K562 (cell line): Measurements from ENCODE around the gene SCAMP3. TPM values are rescaled to one million over a fixed set of nuclear protein-coding genes. Genes with fewer than 3 reads are reported as not detected.
A peak's percentile ranks its signal among the peaks of the same experiment; 100 is the strongest.

Experiments
- ATF2 ChIP-seq: sonication (generic); formaldehyde crosslinking; IDR thresholded peaks from 2 replicates; pipeline ENCODE4 v1.8.1; 2022; ENCODE audit warnings: missing genetic modification reagents
- ATF4 ChIP-seq: fragments of 450-650 bp; formaldehyde crosslinking; IDR thresholded peaks from 2 replicates; pipeline ENCODE4 v1.4.0; 2022; ENCODE audit warnings: mild to moderate bottlenecking, moderate library complexity
- CSDE1 ChIP-seq, 2 experiments: fragments of 450-650 bp; IDR thresholded peaks; 2 replicates each; pipeline ENCODE4 v1.6.1; 2016; ENCODE audit warnings: mild to moderate bottlenecking in 1 of 2
- EP300 ChIP-seq: IDR thresholded peaks from 2 replicates; pipeline ENCODE4 v1.6.1; 2012; ENCODE audit warnings: low read length, improper control_type of control experiment
- FOXA3 ChIP-seq, 2 experiments: fragments of 450-650 bp in 1 of 2; sonication (generic) in 1 of 2; formaldehyde crosslinking; IDR thresholded peaks in 1 of 2; conservative IDR thresholded peaks in 1 of 2; 2 replicates each; pipeline versions ENCODE4 v1.4.0 to v1.8.0; 2020 to 2022; ENCODE audit warnings: mild to moderate bottlenecking in 2 of 2, missing genetic modification reagents in 1 of 2
- GTF2E2 ChIP-seq: fragments of 200-800 bp; sonication (Bioruptor generic); IDR thresholded peaks from 2 replicates; pipeline ENCODE4 v1.6.1; 2016; ENCODE audit warnings: missing genetic modification characterization, missing compliant biosample characterization
- HINFP ChIP-seq: fragments of 450-650 bp; conservative IDR thresholded peaks from 2 replicates; pipeline ENCODE4 v1.6.1; 2016; ENCODE audit warnings: missing genetic modification characterization, low read depth, mild to moderate bottlenecking, control low read depth, missing compliant biosample characterization
- HNRNPLL ChIP-seq: fragments of 200-400 bp; formaldehyde crosslinking; IDR thresholded peaks from 2 replicates; pipeline ENCODE4 v1.6.1; 2017; ENCODE audit warnings: low read length, low read depth, mild to moderate bottlenecking; ENCODE audit not compliant: poor library complexity, severe bottlenecking
- MAFK ChIP-seq: IDR thresholded peaks from 2 replicates; pipeline ENCODE4 v1.6.1; 2011; ENCODE audit warnings: low read length, improper control_type of control experiment
- MTA1 ChIP-seq: fragments of 450-650 bp; IDR thresholded peaks from 2 replicates; pipeline ENCODE4 v1.6.1; 2017; ENCODE audit warnings: borderline replicate concordance
- MTA3 ChIP-seq: fragments of 450-650 bp; formaldehyde crosslinking; IDR thresholded peaks from 2 replicates; pipeline ENCODE4 v1.6.1; 2017; ENCODE audit warnings: mild to moderate bottlenecking, borderline replicate concordance
- NRF1 ChIP-seq, 2 experiments: fragments of 450-650 bp; IDR thresholded peaks in 1 of 2; conservative IDR thresholded peaks in 1 of 2; 2 replicates each; pipeline ENCODE4 v1.6.1; 2014; ENCODE audit warnings: mild to moderate bottlenecking in 2 of 2
- RBBP5 ChIP-seq: fragments of 200-600 bp; sonication (generic); IDR thresholded peaks from 2 replicates; pipeline ENCODE4 v1.6.1; 2012; ENCODE audit warnings: borderline replicate concordance, mild to moderate bottlenecking, low read length, control low read depth, inconsistent platforms; ENCODE audit not compliant: insufficient read depth, poor library complexity, severe bottlenecking
- RBM15 ChIP-seq: fragments of 200-400 bp; formaldehyde crosslinking; IDR thresholded peaks from 2 replicates; pipeline ENCODE4 v1.6.1; 2018; ENCODE audit warnings: mild to moderate bottlenecking, low read length, moderate library complexity; ENCODE audit not compliant: insufficient read depth
- UBTF ChIP-seq, 2 experiments: IDR thresholded peaks; 2 replicates each; pipeline ENCODE4 v1.6.1; 2012; ENCODE audit warnings: improper control_type of control experiment in 2 of 2, low read depth in 2 of 2, low read length in 2 of 2, borderline replicate concordance in 1 of 2
- ZBTB5 ChIP-seq: fragments of 450-650 bp; IDR thresholded peaks from 2 replicates; pipeline ENCODE4 v1.6.1; 2017; ENCODE audit warnings: antibody characterized with exemption
- ZFP36 ChIP-seq: fragments of 150-350 bp; IDR thresholded peaks from 2 replicates; pipeline ENCODE4 v1.6.1; 2018; ENCODE audit warnings: low read length, low read depth; ENCODE audit not compliant: partially characterized antibody
- ZNF24 ChIP-seq: fragments of 450-650 bp; IDR thresholded peaks from 2 replicates; pipeline ENCODE4 v1.6.1; 2016
- polyA plus RNA-seq, 8 experiments: library from polyadenylated mRNA; depleted of rRNA in 4 of 8; stranded (reverse) in 5 of 8; unstranded in 3 of 8; fragments of >200 nt; fragmentation: Nextera tagmentation in 2 of 8; fragmentation: Illumina TruSeq in 1 of 8; extraction: Ambion mirVana in 2 of 8; extraction: Trizol in 1 of 8; gene quantifications; 2 replicates each; pipeline versions ENCODE4 v1.2.1 to v1.2.3, GENCODE V29; 2011 to 2014; ENCODE audit warnings: inconsistent platforms in 1 of 8, missing spikeins in 1 of 8
- total RNA-seq, 7 experiments: library from RNA; depleted of rRNA in 6 of 7; stranded (reverse); fragments of >200 nt in 6 of 7; fragmentation: Illumina TruSeq in 2 of 7; extraction: Trizol in 2 of 7; gene quantifications; 2 replicates each; pipeline versions ENCODE4 v1.2.1 to v1.2.3, GENCODE V29; 2011 to 2021; ENCODE audit warnings: low replicate concordance in 1 of 7

Gene SCAMP3
- total and polyA plus RNA-seq, 9 of the 15 experiments (the other 6 are each of a cell fraction or from before 2014, with no cell fraction given) = 14.2 to 131 (median 86.1) TPM

- TF ChIP-seq RBM15 = no peak
- no peak for TF ChIP-seq ATF4 (CRISPR knock-in tag)
- TF ChIP-seq ATF2 (CRISPR knock-in tag) = no peak
- TF ChIP-seq HINFP = no peak
- TF ChIP-seq ZFP36 = no peak
- TF ChIP-seq MTA1 = peak; percentile 96
- no peak for TF ChIP-seq MAFK
- no peak for TF ChIP-seq EP300
- TF ChIP-seq UBTF (IDR thresholded peaks at IDR 0.05; ENCODE audit: borderline replicate concordance in 1 of 2, low read depth in 2 of 2, low read length in 2 of 2) = 0 out of 4 replicates have a peak, but pooled peaks of 1 of the 2 experiments have one; percentile 44
- no peak for TF ChIP-seq GTF2E2 (tag)
- no peak for TF ChIP-seq RBBP5
- TF ChIP-seq FOXA3 (CRISPR knock-in tag; conservative IDR thresholded peaks at IDR 0.05 in 1 of 2, IDR thresholded peaks at IDR 0.05 in 1 of 2) = no peak; a peak in 1 of 4 replicates
- no peak for TF ChIP-seq ZNF24
- TF ChIP-seq HNRNPLL = peak; percentile 57
- TF ChIP-seq NRF1 (conservative IDR thresholded peaks at IDR 0.05 in 1 of 2, IDR thresholded peaks at IDR 0.05 in 1 of 2) = peak; percentile 77 to 84
- TF ChIP-seq MTA3 = peak; percentile 83
- 0 out of 2 replicates have a peak, but pooled peaks have one; percentile 7 for TF ChIP-seq ZBTB5
- TF ChIP-seq CSDE1 (IDR thresholded peaks at IDR 0.05) = no peak
These were observed 46.6 kb upstream of the SCAMP3 start, which contains the start of gene FDPS (continued) for GRCh38 chr1:155308493-155309422.
